NCI-H146 treated with DMSO at 0.1 percent for 48 hours (cell line): ENCODE measurements around the gene FAM124B.
"Not testable (repeated sequence)": the region's sequence is repeated elsewhere in the genome, so short reads cannot be mapped to it uniquely, and the experiment has no call there.

ENCODE experiments used
- DNase-seq: peaks from one replicate; lab custom pipeline; 2025; ENCODE audit not compliant: unreplicated experiment; lab: John Stamatoyannopoulos, UW

FAM124B gene

DNA sequence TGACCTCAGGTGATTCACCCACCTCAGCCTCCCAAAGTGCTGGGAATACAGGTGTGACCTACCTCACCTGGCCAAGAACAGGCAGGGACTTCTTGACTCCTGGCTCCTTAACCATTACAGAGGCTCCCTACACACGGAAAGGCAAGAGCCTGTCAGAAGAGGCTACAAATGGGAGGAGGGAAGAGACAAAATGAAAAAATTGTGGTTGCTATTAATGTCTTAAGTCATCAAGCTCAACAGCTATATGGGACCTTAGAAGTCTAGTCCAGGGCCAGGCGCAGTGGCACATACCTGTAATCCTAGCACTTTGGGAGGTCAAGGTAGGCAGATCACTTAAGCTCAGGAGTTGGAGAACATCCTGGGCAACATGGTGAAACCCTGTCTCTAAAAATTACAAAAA lies 11.5 kb upstream of the FAM124B start:
- no peak for DNase-seq

DNA sequence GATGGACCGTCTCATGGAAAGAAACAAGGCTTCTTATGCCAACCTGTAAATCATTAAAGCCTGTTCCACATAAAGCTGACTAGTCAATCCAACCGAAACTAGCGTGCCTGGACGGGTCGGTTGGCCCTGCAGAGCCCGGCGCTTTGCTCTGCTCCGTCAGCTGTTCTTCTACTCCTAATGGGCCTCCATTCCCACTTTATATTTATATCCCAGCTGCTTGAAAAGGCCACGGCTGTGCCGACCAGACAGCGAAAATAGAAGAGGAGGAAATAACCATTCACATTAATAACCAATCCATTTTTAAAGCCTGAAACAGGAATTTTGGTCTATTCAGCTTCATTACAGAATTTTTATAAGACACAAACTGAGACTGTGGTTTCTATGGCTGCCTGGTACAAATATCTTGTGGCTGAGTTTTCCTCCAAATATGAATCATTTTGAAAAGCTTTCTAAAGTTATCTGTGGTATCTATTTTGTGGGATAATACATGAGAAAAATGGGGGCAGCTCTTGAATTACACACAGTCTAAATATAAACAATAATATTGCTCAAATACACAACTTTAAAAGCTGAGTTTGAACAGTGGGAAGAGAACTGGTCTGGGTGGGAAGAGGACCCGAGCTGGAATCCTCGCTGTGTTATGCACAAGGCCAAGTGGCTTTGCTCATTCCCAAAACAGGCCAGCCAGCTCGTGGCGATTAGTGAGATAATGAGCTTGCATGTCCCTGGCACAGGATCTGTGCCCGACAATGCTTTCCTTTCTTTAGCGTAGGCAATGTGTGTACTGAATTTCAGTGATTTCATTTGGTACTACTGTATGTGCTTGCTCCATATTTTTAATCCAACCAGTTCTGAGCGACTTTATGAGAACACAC lies 10.5 kb upstream of the FAM124B start:
- DNase-seq, result no peak

DNA sequence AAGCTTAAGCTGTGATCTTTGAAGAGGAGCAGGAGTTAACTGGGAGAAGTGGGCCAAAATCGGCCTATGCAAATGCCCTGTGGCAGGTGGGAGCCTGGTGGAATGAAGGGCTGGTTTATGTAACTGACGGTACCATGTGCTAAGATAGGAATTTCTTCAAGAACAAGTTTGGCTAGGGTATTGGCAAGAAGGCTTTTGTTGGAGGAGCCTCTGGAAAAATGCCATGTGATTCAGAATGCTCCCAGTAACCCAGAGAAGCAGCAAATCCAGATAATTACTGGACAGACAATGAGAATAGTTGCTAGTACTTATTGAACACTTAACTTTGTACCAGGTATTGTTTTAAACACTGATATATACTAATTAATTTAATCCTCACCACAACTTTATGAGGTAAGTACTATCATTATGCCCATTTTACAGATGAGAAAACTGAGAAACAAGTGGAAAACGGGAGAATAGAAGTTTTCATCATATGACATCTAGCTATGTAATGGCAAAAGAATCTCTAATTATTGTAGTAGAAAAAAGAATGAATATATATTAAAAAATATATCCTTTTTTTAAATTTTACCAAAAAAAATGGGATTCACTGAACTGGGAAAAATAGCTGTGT lies 9.1 kb upstream of the FAM124B start:
- DNase-seq, result no peak

DNA sequence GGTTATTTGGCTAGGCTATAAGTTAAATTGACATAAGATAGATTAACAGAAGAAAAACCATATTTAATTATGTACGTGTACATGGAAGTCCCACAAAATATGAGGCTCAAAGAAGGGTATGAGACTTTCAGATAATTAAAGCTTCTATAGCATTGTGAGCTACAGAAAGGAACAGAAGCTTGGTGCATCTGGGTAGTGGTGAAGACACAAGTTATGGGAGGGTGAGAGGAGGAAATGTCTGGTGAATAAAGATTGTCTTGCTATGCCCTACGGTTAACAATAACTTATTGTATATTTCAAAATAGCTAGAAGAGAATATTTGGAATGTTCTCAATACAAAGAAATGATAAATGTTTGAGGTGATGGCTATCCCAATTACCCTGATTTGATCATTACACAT lies 6.8 kb upstream of the FAM124B start:
- DNase-seq, result no peak

DNA sequence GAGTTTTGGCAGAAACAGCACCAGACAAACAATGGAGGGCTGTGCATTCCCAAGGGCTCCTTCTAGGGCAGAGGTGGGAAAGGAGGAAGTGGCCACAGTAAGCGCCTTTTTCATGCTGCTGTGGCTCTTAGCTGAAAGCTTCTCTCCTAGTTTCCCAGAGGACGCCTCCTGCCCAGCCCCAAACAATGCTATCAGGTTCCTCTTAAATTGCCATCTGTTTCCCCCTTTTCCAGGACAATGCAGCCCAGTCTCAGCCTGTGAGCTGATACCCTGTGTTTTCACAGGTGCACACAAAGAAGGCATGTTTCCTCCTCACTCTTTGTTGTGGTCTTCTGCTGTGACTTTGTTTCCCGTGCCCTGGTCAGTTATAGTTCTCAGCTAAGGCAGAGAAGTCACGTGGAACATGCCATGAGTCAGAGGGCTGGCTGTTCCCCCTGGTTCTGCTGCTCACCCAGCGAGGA lies 5.4 kb upstream of the FAM124B start:
- no peak for DNase-seq

DNA sequence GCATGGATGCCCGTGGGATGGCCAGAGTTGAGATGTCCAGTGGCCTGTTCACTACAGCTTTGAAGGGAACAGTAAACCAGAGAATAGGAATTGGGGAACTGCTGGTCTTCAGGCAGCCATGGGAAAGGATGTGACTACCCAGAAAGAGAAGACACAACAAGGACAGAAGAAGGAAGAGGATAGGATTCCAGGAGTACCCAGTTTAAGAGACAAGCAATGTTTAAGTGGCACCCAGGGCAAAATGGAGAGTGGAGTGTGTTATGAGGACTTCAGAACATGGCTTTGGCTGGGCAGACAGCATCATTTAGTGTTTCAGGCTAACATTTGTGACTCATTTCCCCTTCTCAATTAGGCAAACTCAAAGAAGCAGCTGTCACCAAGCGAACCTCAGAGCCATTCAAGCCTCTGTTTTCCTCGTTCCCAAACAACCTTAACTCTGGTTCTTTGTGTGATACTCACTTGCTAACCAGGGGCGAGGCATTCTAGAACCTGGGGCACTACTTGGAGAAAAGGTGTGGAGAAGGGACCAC lies 4.0 kb upstream of the FAM124B start:
- DNase-seq, result no peak

DNA sequence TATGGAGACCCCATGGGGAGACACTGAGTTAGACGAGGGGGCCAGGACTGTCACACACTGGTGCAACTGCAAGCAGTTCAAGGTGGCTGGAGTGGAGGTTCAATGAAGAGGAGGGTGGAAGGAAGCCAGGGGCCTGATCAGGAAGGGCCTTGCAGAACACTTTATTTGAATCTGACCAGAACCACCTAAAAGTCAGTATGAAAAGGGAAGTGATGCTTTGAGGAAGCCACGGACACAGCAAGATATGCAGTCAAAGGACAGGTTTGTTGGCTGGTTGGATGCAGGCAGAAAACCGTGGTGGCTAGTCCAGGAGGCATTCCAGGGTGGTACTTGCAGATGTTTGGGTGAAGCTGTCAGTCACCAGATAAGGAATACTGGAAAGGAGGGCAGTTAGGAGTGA lies 3.5 kb upstream of the FAM124B start:
- DNase-seq, result no peak

DNA sequence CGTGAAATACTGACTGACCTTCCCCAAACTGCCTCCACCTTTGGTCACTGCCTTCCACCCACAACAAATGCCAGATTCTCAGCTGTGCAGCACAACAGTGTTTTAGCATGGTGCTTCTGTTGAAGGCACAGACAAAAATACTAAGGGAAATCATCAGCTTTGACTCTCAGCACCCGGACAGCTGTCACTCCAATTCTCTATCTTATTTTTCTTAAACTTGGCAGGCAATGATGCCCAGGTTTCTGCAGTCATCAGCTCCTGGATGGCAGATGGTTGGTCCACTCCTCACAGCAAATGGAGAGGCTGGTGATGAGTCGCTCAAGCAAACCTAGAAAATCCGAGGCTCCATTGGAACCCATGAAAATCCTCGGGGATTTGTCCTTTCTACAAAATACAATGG lies 2.9 kb upstream of the FAM124B start:
- DNase-seq, result no peak

DNA sequence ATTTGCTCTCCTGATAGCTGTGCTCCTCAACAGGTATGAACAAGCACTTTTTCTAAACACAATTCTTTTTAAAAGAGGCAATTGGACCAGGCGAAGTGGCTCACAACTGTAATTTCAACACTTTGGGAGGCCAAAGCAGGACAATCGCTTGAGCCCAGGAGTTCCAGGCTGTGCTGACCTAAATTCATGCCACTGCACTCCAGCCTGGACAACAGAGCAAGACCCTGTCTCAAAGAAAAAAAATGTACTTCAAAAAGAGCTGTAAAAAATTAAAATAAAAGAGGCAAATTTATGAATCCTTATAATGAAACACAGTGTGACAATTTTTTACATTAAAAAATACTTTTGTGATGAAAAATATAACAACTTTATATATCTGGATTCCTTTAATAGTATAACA lies 1.8 kb upstream of the FAM124B start:
- DNase-seq, result no peak

DNA sequence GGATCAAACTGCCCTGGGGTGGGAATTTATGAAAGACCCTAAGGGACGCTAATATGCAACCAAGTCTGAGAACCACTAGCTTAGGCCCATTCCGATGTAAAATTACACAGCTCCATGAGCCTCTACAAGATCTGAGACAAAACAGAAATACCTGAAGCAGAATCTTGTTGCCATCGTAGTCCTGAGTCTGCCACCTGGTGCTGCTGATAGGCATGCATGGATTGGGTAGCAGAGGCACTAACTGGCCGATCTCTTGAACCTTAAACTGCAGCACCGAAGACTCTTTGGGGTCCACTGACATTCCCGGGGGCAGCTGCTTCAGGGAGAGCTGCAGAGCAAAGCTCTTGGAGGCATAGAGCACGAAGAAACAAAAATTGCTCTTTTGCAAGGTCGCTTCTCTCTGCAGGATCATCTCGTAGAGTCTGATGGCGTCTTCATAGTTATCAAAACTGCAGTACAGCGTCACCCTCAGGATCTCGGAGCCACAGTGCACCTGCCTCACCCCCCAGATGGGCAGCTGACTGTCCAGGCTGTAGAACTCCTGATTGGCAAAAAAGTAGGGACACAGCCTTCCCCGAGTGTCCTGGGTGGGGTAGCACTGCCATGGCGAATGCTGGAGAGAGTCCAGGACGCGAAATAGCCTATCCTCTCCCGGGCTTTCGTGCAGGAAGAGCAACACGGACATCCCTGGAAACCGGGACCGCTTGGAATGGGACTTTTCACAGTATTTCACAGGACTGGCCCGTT lies 848 bp downstream of the FAM124B start:
- DNase-seq, result no peak

DNA sequence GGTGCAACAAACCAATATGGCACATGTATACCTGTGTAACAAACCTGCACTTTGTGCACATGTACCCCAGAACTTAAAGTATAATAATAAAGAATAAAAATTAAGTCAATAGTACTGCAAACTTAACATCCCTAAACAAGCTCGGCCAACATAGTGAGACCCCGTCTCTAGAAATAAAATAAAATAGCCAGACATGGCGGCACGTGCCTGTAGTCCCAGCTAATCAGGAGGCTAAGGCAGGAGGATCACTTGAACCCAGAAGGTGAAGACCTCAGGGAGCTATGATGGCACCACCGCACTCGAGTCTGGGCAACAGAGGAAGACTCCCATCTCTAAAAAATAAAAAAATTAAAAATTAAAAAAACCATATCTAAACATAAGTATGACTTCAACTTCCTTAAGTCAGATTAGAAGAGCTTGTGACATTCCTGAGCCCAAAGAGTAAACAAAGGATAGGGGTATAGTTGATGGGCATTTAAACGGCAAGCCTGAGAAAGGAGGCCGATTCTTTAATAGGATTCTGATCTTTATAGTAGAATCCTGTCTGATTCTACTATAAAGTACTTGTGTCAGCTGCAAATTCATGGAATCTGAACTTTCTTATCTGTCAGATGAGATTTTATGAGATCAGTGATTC lies 1.6 kb downstream of the FAM124B start:
- DNase-seq, result no peak

DNA sequence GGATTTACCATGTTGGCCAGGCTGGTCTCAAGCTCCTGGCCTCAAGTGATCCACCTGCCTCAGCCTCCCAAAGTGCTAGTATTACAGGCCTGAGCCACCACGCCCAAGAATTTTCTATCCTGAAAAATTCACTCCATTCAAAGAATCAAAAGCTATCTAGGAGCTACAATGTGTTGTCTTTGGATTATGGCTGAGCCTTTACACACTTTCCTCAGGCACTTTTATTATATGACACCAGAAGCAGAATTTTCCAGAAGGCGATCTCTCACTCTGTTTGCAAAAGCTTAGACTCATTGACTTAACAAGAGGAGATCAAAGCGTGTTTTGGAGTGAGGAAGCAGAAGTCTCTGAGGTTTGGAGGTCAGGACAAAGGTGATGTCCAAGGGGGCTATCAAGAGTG lies 3.6 kb downstream of the FAM124B start:
- no peak for DNase-seq

DNA sequence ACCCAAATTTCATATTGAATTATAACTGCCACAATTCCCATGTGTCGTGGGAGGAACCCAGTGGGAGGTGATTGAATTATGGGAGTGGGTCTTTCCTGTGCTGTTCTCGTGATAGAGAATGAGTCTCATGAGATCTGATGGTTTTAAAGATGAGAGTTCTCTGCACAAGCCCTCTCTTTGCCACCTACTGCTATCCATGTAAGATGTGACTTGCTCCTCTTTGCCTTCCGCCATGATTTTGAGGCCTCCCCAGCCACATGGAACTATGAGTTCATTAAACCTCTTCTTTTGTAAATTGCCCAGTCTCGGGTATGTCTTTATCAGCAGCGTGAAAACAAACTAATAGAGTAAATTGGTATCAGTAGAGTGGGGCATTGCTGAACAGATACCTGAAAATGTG lies 4.8 kb downstream of the FAM124B start:
- not testable (repeated sequence) for DNase-seq

DNA sequence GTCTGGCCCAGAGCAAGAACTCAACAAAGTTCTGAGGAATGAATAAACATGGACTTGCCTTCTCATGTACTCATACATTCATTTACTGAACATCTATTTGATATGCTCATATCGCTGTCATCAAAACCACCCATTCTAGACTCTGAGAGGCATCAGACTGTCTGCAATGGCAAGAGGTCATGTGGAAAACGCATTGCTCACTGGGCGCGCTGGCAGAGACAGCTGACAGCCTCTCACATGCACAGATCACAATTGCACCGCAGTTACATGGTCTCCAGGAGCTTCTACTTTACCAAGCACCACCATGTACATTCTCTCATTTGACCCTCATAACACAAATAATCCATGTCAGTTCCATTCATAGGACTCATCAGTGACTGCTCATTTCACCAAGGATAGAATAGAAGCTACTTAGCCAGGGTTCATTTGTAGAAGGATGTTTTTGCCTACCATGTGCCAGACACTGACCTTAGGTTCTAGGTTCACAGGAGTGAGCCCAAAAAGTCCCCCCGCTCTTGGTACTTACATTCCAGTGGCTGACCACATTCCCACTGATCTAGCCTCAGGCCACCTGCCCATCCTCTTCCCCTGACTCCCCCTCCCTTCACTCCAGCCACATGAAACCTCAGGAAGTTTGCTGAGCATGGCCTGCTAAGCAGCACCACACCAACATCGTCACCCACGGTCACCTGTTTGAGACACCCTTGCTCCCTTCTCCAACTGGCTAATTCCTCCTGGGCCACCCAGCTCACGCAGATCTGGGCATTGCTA lies 6.1 kb downstream of the FAM124B start:
- DNase-seq, result no peak

DNA sequence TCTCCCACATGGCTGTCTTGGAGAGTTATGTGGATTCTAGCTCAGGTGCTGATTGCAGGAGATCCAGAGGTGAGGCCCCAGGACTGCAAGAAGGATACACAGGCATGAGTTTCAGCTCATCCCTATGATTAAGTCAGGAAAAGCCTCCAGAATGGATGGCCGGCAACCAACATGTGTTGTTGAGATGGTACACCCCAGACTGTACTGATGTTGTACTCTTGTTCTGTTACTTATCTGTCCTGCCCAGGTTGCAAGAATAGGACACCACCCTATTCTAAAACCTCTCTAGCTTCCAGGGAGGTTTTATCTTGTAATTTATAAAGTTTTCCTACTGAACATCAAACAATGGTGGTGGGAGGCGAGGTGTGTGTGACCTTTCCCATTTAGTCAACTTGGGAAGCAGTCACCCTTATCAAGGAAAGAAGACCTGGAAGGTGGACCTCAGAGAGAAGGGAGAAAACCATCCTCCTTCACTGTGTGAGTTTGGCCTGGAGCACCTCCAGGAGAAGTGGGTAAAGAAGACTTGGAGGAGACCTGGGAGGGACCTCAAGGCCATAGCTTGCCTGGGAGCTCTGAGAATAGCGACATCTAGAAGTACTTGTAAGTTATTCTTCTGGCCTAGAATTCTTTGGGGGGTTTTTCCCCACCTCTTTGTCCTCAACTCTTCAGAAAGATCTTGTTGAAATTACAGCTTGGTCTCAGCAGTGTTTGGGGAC lies 8.6 kb downstream of the FAM124B start:
- DNase-seq, result no peak

DNA sequence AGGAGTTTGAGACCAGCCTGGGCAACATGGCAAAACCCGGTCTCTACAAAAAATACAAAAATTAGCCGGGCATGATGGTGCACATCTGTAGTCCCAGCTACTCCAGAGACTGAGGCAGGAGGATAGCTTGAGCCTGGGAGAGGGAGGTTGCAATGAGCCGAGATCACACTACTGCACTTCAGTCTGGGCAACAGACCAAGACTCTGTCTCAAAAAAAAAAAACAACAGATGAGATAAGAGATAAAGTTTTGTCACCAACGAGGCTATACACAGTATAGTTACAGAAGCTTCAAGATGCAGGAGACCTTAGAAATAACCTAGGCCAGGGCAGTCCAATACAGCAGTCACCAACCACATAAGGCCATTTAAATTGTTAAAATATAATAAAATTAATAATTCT lies 9.4 kb downstream of the FAM124B start:
- no peak for DNase-seq

DNA sequence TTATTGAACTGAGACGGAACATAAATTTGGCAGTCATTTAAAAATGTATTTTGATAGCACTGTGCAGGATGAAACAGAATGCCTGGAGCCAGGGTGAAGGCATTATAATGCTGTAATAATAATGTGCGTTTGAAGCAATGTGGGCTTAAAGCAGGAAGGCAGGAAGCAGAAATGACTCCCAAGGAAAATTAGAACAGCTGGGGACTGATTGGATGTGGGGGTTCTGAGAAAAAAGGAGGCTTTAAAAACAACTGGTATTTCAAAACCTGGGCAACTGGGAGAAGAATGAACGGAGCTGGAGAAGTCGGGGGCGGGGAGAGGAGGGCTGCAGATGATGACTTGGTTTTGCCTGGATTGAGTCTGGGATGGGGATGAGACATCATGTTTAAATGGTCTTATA lies 12.6 kb downstream of the FAM124B start:
- no peak for DNase-seq

DNA sequence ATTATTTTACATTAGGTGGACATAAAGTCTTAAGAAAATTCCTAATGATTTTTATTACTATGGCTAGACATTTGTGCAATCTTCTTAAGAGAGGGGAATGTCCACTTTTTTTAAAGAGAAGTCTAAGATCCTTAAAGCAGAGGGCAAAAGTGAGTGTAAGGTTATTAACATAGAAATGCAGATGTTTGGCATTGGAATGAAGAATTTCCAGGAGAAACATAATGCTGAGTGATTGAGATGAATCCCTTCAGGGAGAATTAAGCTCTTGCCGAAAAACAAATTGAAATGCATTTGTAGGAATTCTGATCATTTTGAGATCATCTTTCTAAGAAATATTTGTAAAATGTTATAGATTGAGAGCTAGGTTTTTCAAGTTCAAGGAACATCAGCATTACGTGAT lies 15.0 kb downstream of the FAM124B start:
- DNase-seq, result no peak

DNA sequence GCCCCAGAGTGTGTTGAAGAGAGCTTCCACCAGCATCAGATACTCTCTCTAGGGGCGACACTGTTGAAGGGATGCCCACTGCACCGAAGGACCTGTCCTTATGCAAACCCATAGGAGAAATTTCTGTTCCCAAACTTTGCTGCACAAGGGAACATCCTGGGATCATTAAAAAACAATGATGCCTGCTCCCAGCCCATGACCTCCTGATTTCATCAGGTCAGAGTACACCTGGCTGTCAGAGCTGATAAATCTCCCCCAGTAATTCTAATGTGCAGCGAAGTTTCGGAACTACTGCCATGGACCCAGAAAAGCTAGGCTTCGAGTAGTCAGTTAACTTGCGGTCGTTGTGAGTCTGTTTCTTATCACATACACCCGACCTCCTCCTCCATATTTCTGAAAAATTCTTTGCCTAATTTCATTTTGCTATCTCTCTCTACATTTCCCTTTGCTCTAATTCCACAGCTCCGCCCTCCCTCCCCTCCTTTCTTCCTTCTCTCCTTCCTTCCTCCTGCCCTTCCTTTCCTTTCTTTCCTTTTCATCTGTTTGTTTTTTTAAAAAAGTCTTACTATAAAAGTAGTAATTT lies 18.8 kb downstream of the FAM124B start:
- DNase-seq, result no peak

DNA sequence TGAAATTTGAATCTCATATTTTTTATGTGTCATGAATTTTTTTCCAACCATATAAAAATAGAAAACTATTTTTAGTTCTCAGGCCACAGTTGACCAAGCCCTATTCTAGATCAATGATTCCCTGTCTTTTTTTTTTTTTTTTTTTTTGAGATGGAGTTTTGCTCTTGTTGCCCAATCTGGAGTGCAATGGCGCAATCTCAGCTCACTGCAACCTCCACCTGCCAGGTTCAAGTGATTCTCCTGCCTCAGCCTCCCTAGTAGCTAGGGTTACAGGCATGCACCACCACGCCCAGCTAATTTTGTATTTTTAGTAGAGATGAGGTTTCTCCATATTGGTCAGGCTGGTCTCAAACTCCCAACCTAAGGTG lies 19.6 kb downstream of the FAM124B start:
- not testable (repeated sequence) for DNase-seq
